A549 (cell line): ENCODE data around the gene NCOA6.

Experiments used
- JUN ChIP-seq, 2 experiments: fragments of >200 bp; sonication (Bioruptor Twin); formaldehyde crosslinking; IDR thresholded peaks; 2 replicates in 1 of 2; 3 replicates in 1 of 2; pipeline ENCODE4 v1.6.1; 2016 to 2017
- JUNB ChIP-seq: fragments of >200 bp; sonication (Bioruptor Twin); formaldehyde crosslinking; IDR thresholded peaks from 2 replicates; pipeline ENCODE4 v1.6.1; 2016
- POLR2A ChIP-seq: IDR thresholded peaks from 2 replicates; pipeline ENCODE4 v1.6.1; 2012; ENCODE audit warnings: mild to moderate bottlenecking, low read length
- SMC3 ChIP-seq: fragments of >200 bp; sonication (Bioruptor Twin); formaldehyde crosslinking; IDR thresholded peaks from 3 replicates; pipeline ENCODE4 v1.6.1; 2018; ENCODE audit warnings: inconsistent platforms
- TF ChIP-seq, protein P1 (sequence below): IDR thresholded peaks from 2 replicates; pipeline ENCODE4 v1.6.1; 2012
- TF ChIP-seq, protein P2 (sequence below): fragments of >200 bp; sonication (Bioruptor Twin); formaldehyde crosslinking; IDR thresholded peaks from 3 replicates; pipeline ENCODE4 v1.5.1; 2016
- TF ChIP-seq, protein P3 (sequence below): fragments of 150-350 bp; IDR thresholded peaks from 2 replicates; pipeline ENCODE4 v1.6.1; 2014; ENCODE audit warnings: low read depth, mild to moderate bottlenecking, low read length

DNA sequence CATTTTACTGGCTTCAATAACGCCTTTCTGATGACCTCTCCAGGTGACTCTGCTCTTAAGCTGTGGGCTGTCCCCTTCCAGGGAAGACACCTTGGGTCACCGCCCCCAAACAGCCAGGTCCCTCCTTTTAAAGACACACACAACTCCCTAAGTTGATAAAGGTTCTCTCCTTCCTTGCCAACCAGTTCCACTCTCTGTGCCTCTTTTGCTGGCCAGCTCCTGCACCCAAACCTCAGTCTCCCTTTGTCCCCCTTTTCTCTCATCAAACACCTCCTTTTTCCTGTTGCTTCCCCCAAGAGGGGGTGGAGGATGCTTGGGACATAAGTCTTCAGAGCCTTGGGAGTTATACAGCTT, 1.0 kb downstream of the NCOA6 start:
- TF ChIP-seq, protein P1, sequence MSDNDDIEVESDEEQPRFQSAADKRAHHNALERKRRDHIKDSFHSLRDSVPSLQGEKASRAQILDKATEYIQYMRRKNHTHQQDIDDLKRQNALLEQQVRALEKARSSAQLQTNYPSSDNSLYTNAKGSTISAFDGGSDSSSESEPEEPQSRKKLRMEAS, result no peak
- TF ChIP-seq, protein P2, sequence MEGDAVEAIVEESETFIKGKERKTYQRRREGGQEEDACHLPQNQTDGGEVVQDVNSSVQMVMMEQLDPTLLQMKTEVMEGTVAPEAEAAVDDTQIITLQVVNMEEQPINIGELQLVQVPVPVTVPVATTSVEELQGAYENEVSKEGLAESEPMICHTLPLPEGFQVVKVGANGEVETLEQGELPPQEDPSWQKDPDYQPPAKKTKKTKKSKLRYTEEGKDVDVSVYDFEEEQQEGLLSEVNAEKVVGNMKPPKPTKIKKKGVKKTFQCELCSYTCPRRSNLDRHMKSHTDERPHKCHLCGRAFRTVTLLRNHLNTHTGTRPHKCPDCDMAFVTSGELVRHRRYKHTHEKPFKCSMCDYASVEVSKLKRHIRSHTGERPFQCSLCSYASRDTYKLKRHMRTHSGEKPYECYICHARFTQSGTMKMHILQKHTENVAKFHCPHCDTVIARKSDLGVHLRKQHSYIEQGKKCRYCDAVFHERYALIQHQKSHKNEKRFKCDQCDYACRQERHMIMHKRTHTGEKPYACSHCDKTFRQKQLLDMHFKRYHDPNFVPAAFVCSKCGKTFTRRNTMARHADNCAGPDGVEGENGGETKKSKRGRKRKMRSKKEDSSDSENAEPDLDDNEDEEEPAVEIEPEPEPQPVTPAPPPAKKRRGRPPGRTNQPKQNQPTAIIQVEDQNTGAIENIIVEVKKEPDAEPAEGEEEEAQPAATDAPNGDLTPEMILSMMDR, result no peak
- TF ChIP-seq JUN (IDR thresholded peaks at IDR 0.05) (no peak), SMC3 (no peak), JUNB (no peak), POLR2A (peak; percentile 34; the same call in 1 of the 2 replicates)
- TF ChIP-seq, protein P3, sequence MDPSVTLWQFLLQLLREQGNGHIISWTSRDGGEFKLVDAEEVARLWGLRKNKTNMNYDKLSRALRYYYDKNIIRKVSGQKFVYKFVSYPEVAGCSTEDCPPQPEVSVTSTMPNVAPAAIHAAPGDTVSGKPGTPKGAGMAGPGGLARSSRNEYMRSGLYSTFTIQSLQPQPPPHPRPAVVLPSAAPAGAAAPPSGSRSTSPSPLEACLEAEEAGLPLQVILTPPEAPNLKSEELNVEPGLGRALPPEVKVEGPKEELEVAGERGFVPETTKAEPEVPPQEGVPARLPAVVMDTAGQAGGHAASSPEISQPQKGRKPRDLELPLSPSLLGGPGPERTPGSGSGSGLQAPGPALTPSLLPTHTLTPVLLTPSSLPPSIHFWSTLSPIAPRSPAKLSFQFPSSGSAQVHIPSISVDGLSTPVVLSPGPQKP, result no peak
